HCT116 (cell line): Measurements from ENCODE around the gene PDE6A. TPM values are rescaled to one million over a fixed set of nuclear protein-coding genes. Genes with fewer than 3 reads are reported as not detected.

ENCODE experiments used
- ATAC-seq: fragments of 200-7000 bp; cut with Tn5 transposase; 2 replicates; pipeline ENCODE4 v1.9.1; 2020; ENCODE audit warnings: mild to moderate bottlenecking, moderate library complexity
- BruUV-seq: library from RNA; stranded (reverse); fragments of 400-500 nt; replicated peaks from 2 replicates; lab custom pipeline; 2021; lab: Mats Ljungman, UMichigan
- CTCF ChIA-PET: fragments of 300-600 bp; sonication (Branson Sonifier 250); formaldehyde crosslinking; loops from one replicate; lab custom pipeline; 2021; ENCODE audit warnings: antibody characterized with exemption; lab: Charles Lee
- POLR2A ChIA-PET: fragments of 300-600, 350-600 bp; sonication (Branson Sonifier 250); formaldehyde crosslinking; loops from one replicate; lab custom pipeline; 2021; ENCODE audit warnings: antibody characterized with exemption; lab: Charles Lee
- RAD21 ChIA-PET, 2 experiments: fragments of 300-600 bp; sonication (Branson Sonifier 250); formaldehyde crosslinking; loops; one replicate each; lab custom pipeline; 2023; ENCODE audit warnings: low total read pairs in 2 of 2; ENCODE audit not compliant: uncharacterized antibody in 2 of 2, unreplicated experiment in 2 of 2, low non-redundant PET in 1 of 2; lab: Charles Lee
- DNase-seq: peaks from one replicate; pipeline ENCODE4 v3.0.0-alpha.2; 2010; ENCODE audit warnings: low read depth, low spot score
- H2AFZ ChIP-seq: fragments of 200-600 bp; shearing (Covaris generic), sonication (generic); 2 replicates; pipeline ENCODE4 v1.6.1; 2017; ENCODE audit warnings: low read depth, mixed run types, mixed read lengths, antibody characterized with exemption, low read length; ENCODE audit not compliant: poor library complexity, severe bottlenecking
- H3K27ac ChIP-seq: 2 replicates; pipeline ENCODE4 v1.5.1; 2012; ENCODE audit warnings: low read depth, low read length
- H3K27me3 ChIP-seq: fragments of 200-600 bp; sonication (generic); 2 replicates; pipeline ENCODE4 v1.6.1; 2016; ENCODE audit warnings: mixed run types, low read length, mixed read lengths; ENCODE audit not compliant: insufficient read depth
- H3K36me3 ChIP-seq, 2 experiments: fragments of 200-500 bp in 1 of 2; fragments of 200-600 bp in 1 of 2; sonication (Bioruptor generic) in 1 of 2; sonication (generic) in 1 of 2; 2 replicates each; pipeline versions ENCODE4 v1.5.1 to v1.6.1; 2014 to 2016; ENCODE audit warnings: low read length in 2 of 2, inconsistent platforms in 1 of 2, mixed read lengths in 1 of 2, mixed run types in 1 of 2; ENCODE audit not compliant: insufficient read depth in 2 of 2, control insufficient read depth in 1 of 2
- H3K4me1 ChIP-seq, 2 experiments: fragments of 200-600 bp in 1 of 2; sonication (generic) in 1 of 2; 2 replicates each; pipeline versions ENCODE4 v1.5.1 to v1.6.1; 2012 to 2017; ENCODE audit warnings: low read length in 2 of 2, inconsistent platforms in 1 of 2, mild to moderate bottlenecking in 1 of 2, mixed read lengths in 1 of 2, mixed run types in 1 of 2, moderate library complexity in 1 of 2; ENCODE audit not compliant: insufficient read depth in 2 of 2, control insufficient read depth in 1 of 2
- H3K4me2 ChIP-seq: fragments of 200-600 bp; sonication (generic); 2 replicates; pipeline ENCODE4 v1.6.1; 2017; ENCODE audit warnings: mixed run types, low read length, mixed read lengths
- H3K4me3 ChIP-seq, 2 experiments: fragments of 200-600 bp in 1 of 2; sonication (generic) in 1 of 2; replicated peaks in 1 of 2; 2 replicates each; pipeline ENCODE4 v1.5.1; 2011 to 2016; ENCODE audit warnings: low read length in 2 of 2, control low read depth in 1 of 2, low read depth in 1 of 2, mild to moderate bottlenecking in 1 of 2, mixed read lengths in 1 of 2, mixed run types in 1 of 2
- H3K79me2 ChIP-seq: fragments of 200-600 bp; sonication (generic); 2 replicates; pipeline ENCODE4 v1.6.1; 2017; ENCODE audit warnings: mild to moderate bottlenecking, mixed run types, low read length, moderate library complexity, mixed read lengths; ENCODE audit not compliant: insufficient read depth
- H3K9ac ChIP-seq: fragments of 200-600 bp; sonication (generic); 2 replicates; pipeline ENCODE4 v1.6.1; 2016; ENCODE audit warnings: low read length, mixed read lengths
- H3K9me2 ChIP-seq: fragments of 200-600 bp; sonication (generic), shearing (Covaris generic); 2 replicates; pipeline ENCODE4 v1.6.1; 2017; ENCODE audit warnings: mixed run types, mild to moderate bottlenecking, moderate library complexity; ENCODE audit not compliant: insufficient read depth
- H3K9me3 ChIP-seq, 2 experiments: fragments of 200-500 bp in 1 of 2; fragments of 200-600 bp in 1 of 2; sonication (Bioruptor generic) in 1 of 2; sonication (generic) in 1 of 2; 2 replicates each; pipeline ENCODE4 v1.6.1; 2014 to 2017; ENCODE audit warnings: low read length in 2 of 2, mixed read lengths in 2 of 2, inconsistent platforms in 1 of 2, low read depth in 1 of 2, mild to moderate bottlenecking in 1 of 2, mixed run types in 1 of 2, moderate library complexity in 1 of 2; ENCODE audit not compliant: control insufficient read depth in 1 of 2, insufficient read depth in 1 of 2
- H4K20me1 ChIP-seq: fragments of 200-600 bp; sonication (generic), shearing (Covaris generic); 2 replicates; pipeline ENCODE4 v1.6.1; 2017; ENCODE audit warnings: mixed run types, mild to moderate bottlenecking, moderate library complexity; ENCODE audit not compliant: insufficient read depth
- CBX3 ChIP-seq: IDR thresholded peaks from 2 replicates; pipeline ENCODE4 v1.6.1; 2012; ENCODE audit warnings: low read depth
- CEBPB ChIP-seq: IDR thresholded peaks from 2 replicates; pipeline ENCODE4 v1.6.1; 2012; ENCODE audit warnings: low read depth
- EGR1 ChIP-seq: IDR thresholded peaks from 2 replicates; pipeline ENCODE4 v1.6.1; 2012; ENCODE audit warnings: low read depth
- EZH2 ChIP-seq: fragments of 200-600 bp; sonication (generic); IDR thresholded peaks from 2 replicates; pipeline ENCODE4 v1.6.1; 2017; ENCODE audit warnings: antibody characterized with exemption, mixed run types
- EZH2phosphoT487 ChIP-seq: fragments of 200-600 bp; IDR thresholded peaks from 2 replicates; pipeline ENCODE4 v1.6.1; 2018; ENCODE audit warnings: antibody characterized with exemption, borderline replicate concordance
- POLR2A ChIP-seq: IDR thresholded peaks from 2 replicates; pipeline ENCODE4 v1.7.0; 2011; ENCODE audit warnings: borderline replicate concordance; ENCODE audit not compliant: insufficient read depth, insufficient read length; ENCODE audit errors: extremely low read depth
- POLR2AphosphoS5 ChIP-seq: IDR thresholded peaks from 2 replicates; pipeline ENCODE4 v1.6.1; 2011; ENCODE audit warnings: mild to moderate bottlenecking, low read depth, low read length, moderate library complexity
- RAD21 ChIP-seq: IDR thresholded peaks from 2 replicates; pipeline ENCODE4 v1.6.1; 2012; ENCODE audit warnings: low read depth, mild to moderate bottlenecking
- SRF ChIP-seq: IDR thresholded peaks from 2 replicates; pipeline ENCODE4 v1.6.1; 2012; ENCODE audit warnings: low read depth
- TCF7L2 ChIP-seq: IDR thresholded peaks from 2 replicates; pipeline ENCODE4 v1.7.0; 2011; ENCODE audit warnings: borderline replicate concordance, inconsistent platforms; ENCODE audit not compliant: insufficient read depth, insufficient read length; ENCODE audit errors: extremely low read depth
- YY1 ChIP-seq: IDR thresholded peaks from 2 replicates; pipeline ENCODE4 v1.6.1; 2011; ENCODE audit warnings: low read length, low read depth, moderate library complexity, mild to moderate bottlenecking; ENCODE audit not compliant: insufficient replicate concordance; ENCODE audit errors: extremely low read depth
- intact Hi-C: fragments of 100-400 bp; cut with micrococcal nuclease; formaldehyde crosslinking; loops from 2 replicates; pipeline ENCODE4 v1.10.0; 2022
- total RNA-seq: library from RNA; stranded (reverse); gene quantifications from one replicate; pipeline ENCODE4 v1.2.1, GENCODE V29; 2021; ENCODE audit not compliant: unreplicated experiment
- TF ChIP-seq, protein P1 (sequence below), 3 experiments: fragments of 200-600 bp in 1 of 3; sonication (generic) in 1 of 3; IDR thresholded peaks in 2 of 3; conservative IDR thresholded peaks in 1 of 3; 2 replicates each; pipeline ENCODE4 v1.5.1; 2012 to 2017; ENCODE audit warnings: low read depth in 2 of 3, low read length in 2 of 3, antibody characterized with exemption in 1 of 3, borderline replicate concordance in 1 of 3, control low read depth in 1 of 3, mild to moderate bottlenecking in 1 of 3, mixed read lengths in 1 of 3, mixed run types in 1 of 3, moderate library complexity in 1 of 3; ENCODE audit not compliant: insufficient read depth in 1 of 3
- TF ChIP-seq, protein P2 (sequence below): IDR thresholded peaks from 2 replicates; pipeline ENCODE4 v1.6.1; 2012
- TF ChIP-seq, protein P3 (sequence below): IDR thresholded peaks from 2 replicates; pipeline ENCODE4 v1.6.1; 2012; ENCODE audit warnings: low read depth

PDE6A gene
- total RNA-seq, 1 experiment from 2014 or later: not detected

DNA sequence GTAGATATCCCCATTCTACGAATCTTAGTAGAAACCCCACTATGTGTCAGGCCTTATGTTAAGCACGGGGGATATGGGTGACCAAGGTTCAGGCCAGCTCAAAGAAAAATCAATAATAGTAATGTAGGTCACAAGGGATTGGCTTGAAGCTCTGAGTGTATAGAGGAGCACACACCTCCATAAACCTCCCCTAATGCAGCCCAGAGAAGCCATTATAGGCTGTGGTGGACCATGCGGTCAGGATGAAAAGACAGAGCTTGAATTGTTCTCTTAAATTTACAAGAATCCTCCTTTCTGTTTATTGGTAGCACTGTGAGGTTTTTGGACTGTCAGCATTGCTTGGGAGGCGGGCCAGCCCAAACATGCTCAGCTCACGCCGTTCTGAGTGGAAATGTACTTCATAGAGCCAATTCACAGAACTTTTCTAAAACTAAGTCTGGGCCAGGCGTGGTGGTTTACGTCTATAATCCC is 9.1 kb downstream of the PDE6A start:
- H3K9me3 ChIP-seq: no peaks in the 10 kb centered on the region
- H3K9ac ChIP-seq: no peak overlapping the region

More for the DNA sequence above, 9.1 kb downstream of the PDE6A start:
- Histone ChIP-seq H3K36me3 (no peaks in the 10 kb centered on the region), H3K4me2 (no peak overlapping the region), H3K4me3 (no peak overlapping the region), H3K4me1 (peaks cover 0 to 20% of the 10 kb centered on the region in 2 experiments; a peak in 3 of 4 replicates), H3K27ac (no peak overlapping the region), H2AFZ (no peak overlapping the region), H3K79me2 (no peaks in the 10 kb centered on the region), H3K9me2 (no peaks in the 10 kb centered on the region), H3K27me3 (no peaks in the 10 kb centered on the region), H4K20me1 (no peaks in the 10 kb centered on the region)
- ChIA-PET CTCF (interaction anchor here (1.2 to 1.8 kb wide), 3 partner anchors 23 to 26 kb away, joined by 3 to 5 read pairs (median 3); partner anchors contain the start of gene SLC26A2), POLR2A (interaction anchor here (0.8 kb wide), 1 partner anchor 25 kb away, joined by 3 read pairs; the partner anchor contains the start of gene SLC26A2), RAD21 (no interaction called here)
- ATAC-seq (no peak), DNase-seq (no peak)
- intact Hi-C loops: no loop called here
- BruUV-seq: no TSS peak
- TF ChIP-seq EZH2phosphoT487: no peak
- TF ChIP-seq YY1: no peak
- TF ChIP-seq EGR1: no peak
- no peak for TF ChIP-seq CBX3
- TF ChIP-seq POLR2AphosphoS5: no peak
- TF ChIP-seq, protein P1, sequence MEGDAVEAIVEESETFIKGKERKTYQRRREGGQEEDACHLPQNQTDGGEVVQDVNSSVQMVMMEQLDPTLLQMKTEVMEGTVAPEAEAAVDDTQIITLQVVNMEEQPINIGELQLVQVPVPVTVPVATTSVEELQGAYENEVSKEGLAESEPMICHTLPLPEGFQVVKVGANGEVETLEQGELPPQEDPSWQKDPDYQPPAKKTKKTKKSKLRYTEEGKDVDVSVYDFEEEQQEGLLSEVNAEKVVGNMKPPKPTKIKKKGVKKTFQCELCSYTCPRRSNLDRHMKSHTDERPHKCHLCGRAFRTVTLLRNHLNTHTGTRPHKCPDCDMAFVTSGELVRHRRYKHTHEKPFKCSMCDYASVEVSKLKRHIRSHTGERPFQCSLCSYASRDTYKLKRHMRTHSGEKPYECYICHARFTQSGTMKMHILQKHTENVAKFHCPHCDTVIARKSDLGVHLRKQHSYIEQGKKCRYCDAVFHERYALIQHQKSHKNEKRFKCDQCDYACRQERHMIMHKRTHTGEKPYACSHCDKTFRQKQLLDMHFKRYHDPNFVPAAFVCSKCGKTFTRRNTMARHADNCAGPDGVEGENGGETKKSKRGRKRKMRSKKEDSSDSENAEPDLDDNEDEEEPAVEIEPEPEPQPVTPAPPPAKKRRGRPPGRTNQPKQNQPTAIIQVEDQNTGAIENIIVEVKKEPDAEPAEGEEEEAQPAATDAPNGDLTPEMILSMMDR (IDR thresholded peaks at IDR 0.05 in 2 of 3, conservative IDR thresholded peaks at IDR 0.05 in 1 of 3; ENCODE audit: borderline replicate concordance in 1 of 3, insufficient read depth in 1 of 3, low read depth in 2 of 3, low read length in 2 of 3): no peak
- TF ChIP-seq, protein P2, sequence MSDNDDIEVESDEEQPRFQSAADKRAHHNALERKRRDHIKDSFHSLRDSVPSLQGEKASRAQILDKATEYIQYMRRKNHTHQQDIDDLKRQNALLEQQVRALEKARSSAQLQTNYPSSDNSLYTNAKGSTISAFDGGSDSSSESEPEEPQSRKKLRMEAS: no peak
- TF ChIP-seq RAD21: no peak
- no peak for TF ChIP-seq EZH2
- TF ChIP-seq POLR2A: no peak
- TF ChIP-seq SRF: no peak
- TF ChIP-seq TCF7L2: no peak
- TF ChIP-seq CEBPB: no peak
- TF ChIP-seq, protein P3, sequence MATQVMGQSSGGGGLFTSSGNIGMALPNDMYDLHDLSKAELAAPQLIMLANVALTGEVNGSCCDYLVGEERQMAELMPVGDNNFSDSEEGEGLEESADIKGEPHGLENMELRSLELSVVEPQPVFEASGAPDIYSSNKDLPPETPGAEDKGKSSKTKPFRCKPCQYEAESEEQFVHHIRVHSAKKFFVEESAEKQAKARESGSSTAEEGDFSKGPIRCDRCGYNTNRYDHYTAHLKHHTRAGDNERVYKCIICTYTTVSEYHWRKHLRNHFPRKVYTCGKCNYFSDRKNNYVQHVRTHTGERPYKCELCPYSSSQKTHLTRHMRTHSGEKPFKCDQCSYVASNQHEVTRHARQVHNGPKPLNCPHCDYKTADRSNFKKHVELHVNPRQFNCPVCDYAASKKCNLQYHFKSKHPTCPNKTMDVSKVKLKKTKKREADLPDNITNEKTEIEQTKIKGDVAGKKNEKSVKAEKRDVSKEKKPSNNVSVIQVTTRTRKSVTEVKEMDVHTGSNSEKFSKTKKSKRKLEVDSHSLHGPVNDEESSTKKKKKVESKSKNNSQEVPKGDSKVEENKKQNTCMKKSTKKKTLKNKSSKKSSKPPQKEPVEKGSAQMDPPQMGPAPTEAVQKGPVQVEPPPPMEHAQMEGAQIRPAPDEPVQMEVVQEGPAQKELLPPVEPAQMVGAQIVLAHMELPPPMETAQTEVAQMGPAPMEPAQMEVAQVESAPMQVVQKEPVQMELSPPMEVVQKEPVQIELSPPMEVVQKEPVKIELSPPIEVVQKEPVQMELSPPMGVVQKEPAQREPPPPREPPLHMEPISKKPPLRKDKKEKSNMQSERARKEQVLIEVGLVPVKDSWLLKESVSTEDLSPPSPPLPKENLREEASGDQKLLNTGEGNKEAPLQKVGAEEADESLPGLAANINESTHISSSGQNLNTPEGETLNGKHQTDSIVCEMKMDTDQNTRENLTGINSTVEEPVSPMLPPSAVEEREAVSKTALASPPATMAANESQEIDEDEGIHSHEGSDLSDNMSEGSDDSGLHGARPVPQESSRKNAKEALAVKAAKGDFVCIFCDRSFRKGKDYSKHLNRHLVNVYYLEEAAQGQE: no peak
